ENCODE measurements around the gene HOXC10.

Gene HOXC10

DNA sequence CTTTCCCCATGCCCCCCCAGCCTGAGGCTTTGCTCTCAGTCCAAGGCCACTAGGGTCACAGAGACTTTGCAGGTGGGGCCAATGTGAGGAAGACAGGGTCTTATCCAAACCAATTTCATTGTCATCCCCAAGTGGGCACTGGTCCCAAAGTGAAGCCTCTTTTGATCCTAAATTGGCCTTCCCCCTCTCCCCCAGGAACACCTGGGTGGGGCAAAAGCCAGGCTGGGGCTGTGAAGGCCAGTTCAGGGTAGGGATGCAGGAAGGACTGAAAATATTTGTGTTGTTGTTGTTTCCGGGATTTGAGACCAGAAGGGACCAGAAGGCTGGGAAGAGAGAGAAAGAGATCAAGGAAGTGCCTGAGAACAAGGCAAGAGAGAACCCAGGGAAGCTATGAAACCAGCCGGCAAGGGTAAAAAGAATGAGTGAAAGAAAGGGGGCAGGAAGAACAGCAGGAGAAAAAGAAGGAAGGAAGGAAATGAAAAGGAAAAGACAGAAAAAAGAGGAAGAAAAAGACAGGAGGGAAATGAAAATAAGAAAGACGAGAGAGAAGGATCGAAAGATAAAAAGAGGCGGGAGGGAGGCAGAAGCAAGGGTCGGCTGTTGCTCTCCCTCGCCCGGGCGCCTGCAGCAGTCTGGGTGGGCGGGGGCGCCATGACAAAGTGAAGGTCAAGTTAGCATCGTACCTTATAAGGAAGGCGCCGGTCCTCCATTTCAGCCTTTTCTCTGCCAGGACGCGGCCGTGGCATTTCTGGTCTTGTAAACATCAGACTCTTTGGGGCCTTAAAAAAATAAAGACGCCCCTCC is 19.5 kb upstream of the HOXC10 start:
- DNase-seq (ENCODE audit: low read depth in 2 of 2) = no peak

DNA sequence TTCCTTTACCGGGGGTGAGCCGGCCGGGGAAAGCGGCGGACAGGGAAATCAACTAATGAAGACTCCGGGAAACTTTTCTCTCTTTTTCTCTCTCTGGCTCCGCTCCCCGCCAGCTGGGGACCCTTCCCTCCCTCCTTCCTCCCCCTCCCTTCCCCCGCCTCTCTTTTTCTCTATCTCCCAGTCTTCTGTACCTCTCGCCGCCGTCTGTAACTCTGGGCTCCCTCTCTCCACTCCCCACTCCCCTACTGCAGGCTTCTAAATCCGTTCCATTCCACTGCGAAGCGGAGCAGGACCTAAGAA is 18.9 kb upstream of the HOXC10 start:
- no peak for DNase-seq (ENCODE audit: low read depth in 2 of 2)

DNA sequence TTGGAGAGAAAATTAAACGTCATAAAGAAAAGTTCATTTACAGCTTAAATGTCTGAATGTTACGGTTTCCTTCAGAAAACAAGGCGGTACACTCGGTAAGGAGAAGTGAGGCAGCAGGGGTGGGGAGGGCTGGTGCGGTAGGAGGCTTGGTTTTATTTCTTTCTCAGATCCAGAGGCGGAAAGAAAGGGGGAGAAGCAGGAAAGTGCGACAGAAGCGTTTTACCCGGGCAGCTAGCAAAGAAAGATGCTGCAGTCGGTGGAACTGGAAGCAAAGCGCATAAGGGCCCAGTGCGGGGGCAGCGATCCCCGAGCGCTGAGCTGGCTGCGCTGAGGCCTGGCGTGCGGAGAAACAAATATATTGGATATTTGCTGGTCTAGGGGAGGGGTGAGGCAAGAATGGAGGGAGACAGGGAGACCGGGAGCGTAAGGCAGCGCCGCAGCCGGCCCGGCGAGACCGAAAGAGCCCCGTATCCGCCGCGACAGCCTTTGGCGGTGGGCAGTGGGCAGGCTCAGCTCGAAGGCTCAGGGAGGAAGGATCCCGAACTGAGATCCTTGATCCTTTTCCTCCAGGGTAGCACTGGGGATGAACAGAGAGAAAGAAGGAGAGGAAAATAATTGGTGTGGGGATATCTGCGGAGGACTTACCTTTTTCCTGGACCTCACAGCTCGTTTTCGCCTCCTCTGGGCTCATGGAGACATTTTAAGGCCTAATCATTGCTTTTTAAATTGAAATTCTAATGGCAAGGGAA is 18.4 kb upstream of the HOXC10 start:
- DNase-seq (ENCODE audit: low read depth in 2 of 2) = no peak

DNA sequence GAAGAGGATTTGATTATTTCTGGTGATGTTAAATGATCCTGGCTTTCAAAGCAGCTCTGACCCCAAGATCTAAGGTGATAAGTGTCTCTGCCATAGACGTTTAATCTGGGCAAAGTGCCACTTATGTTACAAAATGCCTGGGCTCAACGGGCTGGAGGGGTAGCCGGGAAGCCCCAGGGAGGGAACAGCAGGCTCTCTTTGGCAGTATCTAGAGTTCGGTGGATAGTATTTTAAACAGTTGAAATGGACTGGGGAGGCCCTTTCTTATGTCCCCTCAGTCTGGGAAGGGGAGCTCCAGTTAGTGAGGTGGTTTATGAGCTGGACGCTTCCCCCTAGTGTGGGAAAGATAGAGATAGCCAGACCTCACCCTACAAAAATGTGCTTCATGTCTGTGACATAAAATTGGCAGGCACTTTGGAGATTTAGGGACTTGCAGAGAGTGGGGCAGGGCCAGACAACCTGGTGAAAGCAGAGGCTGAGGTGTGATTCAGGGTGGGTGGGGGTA is 17.5 kb upstream of the HOXC10 start:
- DNase-seq (ENCODE audit: low read depth in 2 of 2) = no peak

DNA sequence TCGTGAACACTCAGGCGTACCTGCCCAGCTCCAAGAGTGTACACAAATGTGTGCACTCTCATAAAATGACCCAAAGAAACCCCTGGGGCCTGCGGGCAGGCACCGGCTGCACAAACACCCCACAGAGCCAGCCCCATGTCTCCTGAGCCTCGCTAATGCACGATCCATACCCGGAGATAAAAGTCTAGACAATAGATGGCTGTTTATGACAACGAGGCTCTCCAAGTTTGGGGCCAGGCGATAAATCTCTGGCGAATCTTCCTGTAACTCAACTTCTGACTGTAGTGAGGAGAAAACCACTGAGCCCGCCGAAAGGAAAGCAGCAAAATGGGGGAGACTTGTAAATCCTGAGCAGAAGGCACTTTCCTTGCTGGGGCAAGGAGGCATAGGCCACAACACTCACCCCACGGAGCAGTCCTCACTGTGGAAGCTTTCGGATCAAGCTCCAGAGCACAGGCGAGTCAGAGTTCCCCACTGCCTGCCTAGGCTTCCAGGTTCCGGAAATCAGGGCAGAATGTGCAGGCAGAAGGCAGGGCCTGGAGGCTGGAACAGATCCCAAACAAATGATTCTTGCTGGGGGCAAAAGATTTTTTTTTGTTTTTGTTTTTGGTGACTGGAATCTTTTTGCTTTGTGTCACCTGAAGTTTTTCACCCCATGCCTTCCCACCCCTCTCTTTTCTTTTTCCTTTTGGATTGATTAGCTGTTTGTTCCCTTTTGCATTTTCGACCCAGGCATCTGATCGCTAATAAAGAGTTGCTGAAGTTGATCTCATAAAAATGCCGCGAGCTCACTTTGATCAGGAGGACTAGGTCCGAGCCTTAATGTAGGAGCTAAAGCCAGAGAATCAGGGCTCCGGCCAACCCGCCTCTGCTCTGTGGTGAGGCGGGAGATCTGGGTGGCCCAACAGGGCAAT is 16.5 kb upstream of the HOXC10 start:
- no peak for DNase-seq (ENCODE audit: low read depth in 2 of 2)

DNA sequence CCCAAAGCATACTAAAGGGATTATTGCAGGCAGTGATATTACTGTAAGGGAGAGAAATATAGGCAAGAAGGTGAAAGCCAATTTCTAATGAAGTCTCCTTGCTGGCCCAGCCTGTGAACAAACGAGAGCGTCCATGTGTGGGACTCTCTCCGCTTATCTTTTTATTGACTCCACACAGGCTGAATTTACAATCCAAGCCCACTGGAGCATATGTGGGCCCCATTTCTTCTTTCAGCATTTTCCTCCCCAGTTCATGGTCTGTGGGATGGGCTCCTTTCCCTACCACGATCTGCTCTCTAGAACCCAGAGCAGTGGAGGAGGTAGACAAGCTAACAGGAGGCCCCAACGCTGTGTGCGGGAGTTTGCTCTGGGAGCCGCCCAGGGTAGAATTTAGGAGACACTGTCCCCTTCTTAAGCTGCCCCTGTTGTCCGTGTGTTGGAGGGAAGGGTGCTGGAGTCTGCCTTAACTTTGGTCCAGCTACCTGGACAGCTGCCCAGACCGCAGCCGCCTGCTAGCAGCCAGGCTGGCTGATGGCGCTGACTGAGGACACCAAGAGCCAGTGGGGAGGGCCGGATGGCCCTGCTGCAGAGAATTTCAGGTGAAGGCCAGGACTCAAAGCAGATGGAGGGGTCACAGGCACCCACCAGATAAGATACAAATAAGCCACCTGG is 15.2 kb upstream of the HOXC10 start:
- DNase-seq (ENCODE audit: low read depth in 2 of 2) = no peak

DNA sequence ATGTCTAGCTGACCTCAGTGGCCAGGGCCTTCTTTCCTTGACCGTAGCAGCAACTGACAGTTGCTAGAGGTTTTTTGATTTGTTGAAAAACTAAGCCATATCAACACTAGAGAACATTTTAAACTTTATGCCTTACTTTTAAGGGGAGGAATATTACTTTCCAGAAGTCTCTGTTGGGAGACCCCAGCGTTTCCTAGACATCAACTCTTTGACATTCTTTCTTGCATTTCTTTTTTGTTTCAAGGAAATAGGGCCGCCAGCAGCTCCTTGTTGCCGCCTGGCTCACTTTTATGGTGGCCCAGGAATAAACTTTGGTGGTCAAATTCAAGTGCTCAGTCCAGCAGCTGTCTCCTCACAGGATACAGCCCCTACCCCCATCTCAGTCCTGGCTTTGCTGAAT is 14.5 kb upstream of the HOXC10 start:
- DNase-seq (ENCODE audit: low read depth in 2 of 2) = no peak

DNA sequence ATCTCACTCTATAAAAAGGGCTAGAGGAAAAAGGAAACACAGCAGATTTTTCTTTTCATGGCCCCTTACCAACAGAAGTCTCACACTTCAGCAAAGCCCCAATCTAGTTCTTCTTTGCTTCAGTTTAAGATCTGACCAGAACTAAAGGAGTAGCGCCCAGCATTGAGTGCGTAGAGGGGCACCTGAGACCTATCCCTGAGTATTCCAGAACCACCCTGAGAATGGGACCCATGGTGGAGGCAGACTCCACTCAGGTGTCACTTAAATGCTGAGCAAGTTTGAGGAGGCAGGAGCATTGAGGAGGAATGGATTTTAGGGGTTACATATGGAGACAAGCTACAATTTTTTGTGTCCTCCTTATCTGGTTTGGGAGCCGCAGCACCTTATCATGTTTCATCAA is 13.8 kb upstream of the HOXC10 start:
- DNase-seq (ENCODE audit: low read depth in 2 of 2) = no peak

DNA sequence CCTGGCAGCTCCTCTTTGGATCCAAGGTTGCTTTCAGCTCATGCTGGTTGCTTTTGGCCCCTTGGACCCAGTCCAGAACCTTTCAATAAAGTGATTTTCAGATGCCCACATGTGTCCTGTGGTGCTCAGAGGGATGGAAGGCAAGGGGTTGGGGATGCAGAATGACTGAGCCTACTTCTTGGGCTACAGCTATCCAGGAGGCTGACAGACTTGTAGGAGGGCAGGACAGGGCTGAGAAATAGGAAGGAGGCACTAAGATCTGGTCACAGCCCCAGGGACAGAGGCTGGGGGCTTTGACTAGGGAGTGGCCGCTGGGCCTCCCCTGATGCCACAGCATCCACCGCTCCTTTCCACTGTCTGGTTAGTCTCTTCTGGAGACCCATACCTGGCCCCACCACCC is 13.3 kb upstream of the HOXC10 start:
- DNase-seq (ENCODE audit: low read depth in 2 of 2) = no peak

DNA sequence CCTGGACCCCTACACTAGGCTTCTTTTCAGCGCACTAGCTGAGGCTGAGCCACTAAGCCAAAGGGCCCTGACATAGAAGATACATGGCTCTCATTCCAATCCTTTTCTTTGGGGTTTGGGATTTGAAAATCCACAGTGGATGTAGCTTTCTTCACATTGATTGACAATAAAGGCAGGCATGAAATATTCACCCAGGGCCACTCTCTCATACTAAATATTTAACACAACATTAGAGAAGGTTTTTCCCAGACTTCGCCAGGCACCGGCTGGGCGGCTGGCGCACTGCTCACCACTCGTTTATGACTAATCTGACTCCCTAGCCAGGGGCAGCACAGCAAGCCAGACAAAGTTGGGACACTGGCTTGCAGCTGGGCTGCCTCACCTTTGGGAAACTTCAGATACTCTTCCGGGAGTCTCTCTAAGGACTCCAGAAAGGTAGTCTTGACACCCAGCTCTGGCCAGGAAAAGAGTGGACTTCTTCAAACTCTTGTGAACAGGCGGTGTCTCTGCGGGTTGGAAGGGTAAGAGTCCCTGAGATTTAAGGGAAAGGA is 12.7 kb upstream of the HOXC10 start:
- no peak for DNase-seq (ENCODE audit: low read depth in 2 of 2)

DNA sequence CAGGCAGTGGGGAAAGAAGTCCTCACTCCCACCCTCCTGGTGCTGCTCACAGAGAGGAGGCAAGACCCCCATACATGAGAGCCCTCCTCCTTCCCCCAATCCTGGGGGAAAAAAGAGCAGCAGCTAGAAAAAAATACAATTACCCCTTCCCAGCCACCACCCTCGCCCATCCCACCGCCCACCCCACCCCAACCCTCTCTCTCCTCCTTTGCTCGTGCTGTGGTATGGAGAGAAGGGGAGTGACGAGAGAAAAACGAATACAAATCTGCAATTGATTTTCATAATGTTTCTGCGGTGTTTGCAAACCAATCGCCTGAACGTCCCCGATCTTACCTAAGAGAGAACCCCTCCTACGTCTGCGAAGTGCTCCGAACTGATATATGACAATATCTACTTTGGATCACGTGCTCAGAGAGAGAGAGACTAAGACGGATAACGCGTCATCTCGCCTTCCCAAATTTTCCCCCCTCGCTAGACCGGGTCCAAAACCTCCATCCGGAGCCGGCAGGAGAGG is 12.2 kb upstream of the HOXC10 start, which contains the start of gene HOXC11:
HOXC11 (plus strand) TSS at position 405 of the 514 bp plus-strand sequence. CDS start 116 bp downstream, outside the sequence.
- no peak for DNase-seq (ENCODE audit: low read depth in 2 of 2)

DNA sequence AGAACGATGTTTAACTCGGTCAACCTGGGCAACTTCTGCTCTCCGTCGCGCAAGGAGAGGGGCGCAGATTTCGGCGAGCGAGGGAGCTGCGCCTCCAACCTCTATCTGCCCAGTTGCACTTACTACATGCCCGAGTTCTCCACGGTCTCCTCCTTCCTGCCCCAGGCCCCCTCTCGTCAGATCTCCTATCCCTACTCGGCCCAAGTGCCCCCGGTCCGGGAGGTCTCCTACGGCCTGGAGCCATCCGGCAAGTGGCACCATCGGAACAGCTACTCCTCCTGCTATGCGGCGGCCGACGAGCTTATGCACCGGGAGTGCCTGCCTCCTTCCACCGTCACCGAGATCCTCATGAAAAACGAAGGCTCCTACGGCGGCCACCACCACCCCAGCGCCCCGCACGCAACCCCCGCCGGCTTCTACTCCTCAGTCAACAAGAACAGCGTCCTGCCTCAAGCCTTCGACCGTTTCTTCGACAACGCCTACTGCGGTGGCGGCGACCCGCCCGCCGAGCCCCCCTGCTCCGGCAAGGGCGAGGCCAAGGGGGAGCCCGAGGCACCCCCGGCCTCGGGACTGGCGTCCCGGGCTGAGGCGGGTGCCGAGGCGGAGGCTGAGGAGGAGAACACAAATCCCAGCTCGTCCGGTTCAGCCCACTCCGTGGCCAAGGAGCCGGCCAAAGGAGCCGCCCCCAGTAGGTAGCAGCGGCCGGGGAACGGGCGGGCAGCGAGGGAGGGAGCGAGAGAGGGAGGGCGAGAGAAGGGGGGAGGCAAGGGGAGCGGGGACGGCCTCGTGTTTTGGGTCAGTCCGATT is 11.5 kb upstream of the HOXC10 start:
- DNase-seq (ENCODE audit: low read depth in 2 of 2) = no peak

DNA sequence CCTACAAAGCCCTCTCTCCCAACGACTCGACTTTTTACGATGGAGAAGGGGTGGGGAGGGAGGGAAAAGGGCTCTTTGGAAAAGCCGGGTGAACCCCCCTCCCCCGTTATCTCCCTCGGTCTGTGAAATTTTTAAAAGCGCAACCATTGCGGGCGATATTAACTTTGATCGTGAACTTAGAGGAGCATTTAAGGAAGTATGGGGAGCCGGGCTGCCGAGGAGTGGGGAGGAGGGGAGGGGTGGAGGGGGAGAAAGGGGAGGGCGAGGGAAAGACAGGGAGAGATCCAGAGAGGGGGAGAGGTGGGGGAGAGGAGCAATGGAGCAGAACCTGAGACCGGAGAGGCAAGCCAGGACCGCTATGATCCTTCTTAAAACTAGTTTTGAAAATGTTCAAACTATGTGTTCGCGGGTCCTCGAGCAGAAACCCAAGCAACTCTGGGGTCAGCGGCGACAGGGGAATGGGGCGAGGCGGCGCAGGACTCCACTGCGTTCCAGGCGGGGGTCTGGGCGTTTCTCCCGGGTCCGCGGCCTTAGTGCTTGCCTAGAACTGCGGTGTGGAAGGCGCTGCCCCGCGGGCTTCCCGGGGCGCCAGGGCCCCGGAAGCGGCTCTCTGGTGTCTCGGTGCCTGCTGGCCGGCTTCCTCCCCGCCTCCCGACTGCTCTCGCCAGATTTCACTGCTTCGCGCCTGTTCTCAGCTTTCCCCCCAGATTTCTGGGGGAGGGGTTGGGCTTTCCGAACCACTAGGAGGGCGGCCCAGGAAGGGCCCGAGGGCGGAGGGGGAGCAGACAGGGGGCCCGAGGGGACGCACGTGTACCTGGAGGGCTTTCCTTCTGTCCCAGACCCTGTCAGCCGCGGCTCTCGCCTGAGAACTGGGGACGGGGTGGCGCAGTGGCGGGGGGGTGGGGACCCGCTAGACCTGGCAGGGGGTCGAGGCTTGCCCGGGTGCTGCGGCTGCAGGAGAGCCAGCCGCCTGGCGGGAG is 10.6 kb upstream of the HOXC10 start, which contains the start of gene HOTAIR:
HOTAIR (minus strand) TSS at position 871 of the 980 bp plus-strand sequence.
- no peak for DNase-seq (ENCODE audit: low read depth in 2 of 2)

DNA sequence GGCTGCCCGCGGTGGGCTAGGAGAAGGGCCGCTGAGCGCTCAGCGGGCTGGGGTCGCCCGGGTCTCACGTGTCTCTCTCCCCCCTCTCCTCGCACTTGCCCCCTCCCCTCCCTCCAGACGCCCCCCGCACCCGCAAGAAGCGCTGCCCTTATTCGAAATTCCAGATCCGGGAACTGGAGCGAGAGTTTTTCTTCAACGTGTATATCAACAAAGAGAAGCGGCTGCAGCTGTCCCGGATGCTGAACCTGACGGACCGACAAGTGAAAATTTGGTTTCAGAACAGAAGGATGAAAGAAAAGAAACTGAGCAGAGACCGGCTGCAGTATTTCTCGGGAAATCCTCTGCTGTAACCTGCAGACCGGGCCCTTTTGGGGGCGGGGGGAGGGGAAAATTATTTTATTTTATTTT is 9.9 kb upstream of the HOXC10 start:
- no peak for DNase-seq (ENCODE audit: low read depth in 2 of 2)

DNA sequence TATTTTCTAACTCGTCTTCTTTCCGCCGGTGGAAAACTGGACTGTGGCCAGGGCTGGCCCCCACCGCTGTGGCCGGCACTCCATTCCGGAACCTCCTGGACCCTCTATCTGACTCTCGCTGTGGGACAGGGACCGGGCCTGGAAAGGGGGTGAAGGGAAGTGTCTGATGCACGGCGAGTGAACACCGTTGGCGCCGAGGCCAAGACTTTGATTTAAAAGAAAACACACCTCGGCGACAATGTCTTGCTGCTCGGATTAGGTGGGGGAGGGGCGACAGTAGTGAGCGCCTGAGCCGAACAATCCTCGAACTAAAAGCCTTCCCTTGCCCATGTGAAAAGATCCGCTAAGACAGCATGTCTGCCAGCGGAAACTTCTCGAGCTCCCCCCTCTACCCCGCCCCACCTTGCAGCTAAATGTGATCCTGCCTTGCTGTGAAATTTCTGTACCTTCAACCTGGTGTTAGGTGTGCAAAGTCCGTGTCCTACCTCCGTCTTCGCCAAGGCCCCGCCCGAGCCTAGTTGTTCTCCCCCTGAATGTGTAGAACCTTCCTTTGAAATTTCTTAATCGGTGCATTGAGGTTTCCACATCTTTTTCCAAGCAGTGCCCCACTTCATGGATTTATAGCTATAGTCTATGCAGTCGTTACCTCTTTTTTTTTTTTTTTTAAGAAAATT is 9.3 kb upstream of the HOXC10 start:
- DNase-seq (ENCODE audit: low read depth in 2 of 2) = no peak

DNA sequence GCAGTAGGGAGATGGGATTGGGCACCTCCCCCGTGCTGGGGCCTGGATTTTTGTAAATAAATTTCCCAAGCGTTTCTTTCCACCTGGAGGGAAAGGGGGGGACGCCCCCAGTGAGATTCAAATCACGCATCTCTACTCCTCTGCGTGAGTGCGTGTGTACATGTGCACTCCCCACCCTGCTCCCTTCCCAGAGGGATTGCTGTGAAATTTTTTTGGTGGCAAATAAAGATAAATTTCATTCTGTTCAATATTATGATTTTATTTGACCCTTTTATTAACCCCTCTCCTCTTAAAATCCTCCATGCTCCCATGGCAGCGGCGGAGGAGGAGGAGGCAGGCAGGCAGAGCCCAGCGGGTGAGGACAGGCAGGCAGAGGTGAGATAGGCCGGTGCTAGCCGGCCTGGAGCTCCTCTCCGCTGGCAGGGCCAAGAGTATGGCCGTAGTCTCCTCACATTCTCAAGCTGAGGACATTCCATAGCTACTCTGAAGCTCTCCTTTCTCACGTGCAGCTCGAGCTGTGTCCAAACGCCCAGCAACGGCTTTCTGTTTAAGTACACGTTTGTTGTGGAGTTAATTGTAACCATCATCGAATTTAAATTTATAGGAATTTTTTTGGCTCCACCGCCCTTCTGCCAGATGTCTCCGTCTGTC is 8.6 kb upstream of the HOXC10 start:
- DNase-seq (ENCODE audit: low read depth in 2 of 2) = no peak

DNA sequence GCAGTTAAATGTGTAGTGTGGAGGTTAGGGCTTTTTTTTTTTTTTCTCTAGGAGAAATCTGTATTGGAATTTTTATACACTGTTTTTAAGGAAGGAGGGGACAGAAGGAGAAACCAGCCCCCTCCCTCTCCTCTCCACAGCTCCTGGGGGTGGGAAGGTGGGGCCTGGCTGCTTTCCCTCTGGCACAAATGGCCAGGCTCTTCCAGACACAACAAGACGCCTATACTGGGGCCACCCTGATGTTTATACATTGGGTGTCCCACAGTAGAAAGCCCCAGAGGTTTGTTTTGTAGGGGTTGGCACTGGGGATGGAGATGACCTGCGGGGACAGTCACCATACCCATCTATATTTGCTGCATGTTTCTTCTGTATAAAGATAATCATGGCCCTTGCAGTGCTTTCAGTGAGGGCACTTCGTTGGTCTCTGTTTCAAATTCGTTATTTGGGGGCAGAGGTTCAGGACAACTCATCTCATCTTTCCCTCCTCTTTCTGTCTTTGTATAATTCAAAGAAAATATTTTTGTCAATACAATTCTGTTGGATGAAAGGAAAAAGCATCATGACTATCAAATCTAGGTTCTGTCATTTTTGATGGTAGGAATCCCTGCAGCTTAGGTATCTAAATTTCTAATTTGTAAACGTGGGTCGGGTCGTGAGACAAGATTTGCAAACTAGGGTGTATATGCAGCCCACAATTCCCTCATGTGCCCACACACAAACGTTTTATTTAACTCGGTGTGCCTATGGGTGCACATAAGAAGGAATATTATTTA is 7.9 kb upstream of the HOXC10 start:
- DNase-seq (ENCODE audit: low read depth in 2 of 2) = no peak

Data from stimulated activated CD4-positive, alpha-beta T cell treated with anti-CD3 and anti-CD28 coated beads, Interleukin-12 subunit alpha, Interleukin-12 subunit beta, amount 100 ng/mL, for 24 hours (primary cell).